OCI-LY3 (cell line): ENCODE data around the gene SYCN.

Experiments
- H2AFZ ChIP-seq: fragments of 200-600, 300-600 bp; shearing (Covaris generic); 2 replicates; pipeline ENCODE4 v1.6.0; 2014; ENCODE audit warnings: antibody characterized with exemption, low read depth, low read length
- H3K27ac ChIP-seq: fragments of 200-600, 300-600 bp; sonication (generic); 2 replicates; pipeline ENCODE4 v1.5.1; 2014; ENCODE audit warnings: mild to moderate bottlenecking, low read length, moderate library complexity, mixed read lengths
- H3K27me3 ChIP-seq: fragments of 200-600, 300-600 bp; sonication (generic); 2 replicates; pipeline ENCODE4 v1.6.1; 2014; ENCODE audit warnings: low read depth, low read length, mixed read lengths
- H3K36me3 ChIP-seq: fragments of 200-600, 300-600 bp; sonication (generic); replicated peaks from 2 replicates; pipeline ENCODE3; 2014; ENCODE audit warnings: low read depth, low read length, mixed read lengths
- H3K4me1 ChIP-seq: fragments of 300-600, 200-600 bp; sonication (generic); 2 replicates; pipeline ENCODE4 v1.6.1; 2014; ENCODE audit warnings: low read length, mixed read lengths
- H3K4me2 ChIP-seq: fragments of 200-600, 300-600 bp; sonication (generic); 2 replicates; pipeline ENCODE4 v1.6.1; 2014; ENCODE audit warnings: low read length, mixed read lengths
- H3K4me3 ChIP-seq: fragments of 300-600, 200-600 bp; sonication (generic); 2 replicates; pipeline ENCODE4 v1.5.1; 2014; ENCODE audit warnings: antibody characterized with exemption, mild to moderate bottlenecking, low read length, moderate library complexity
- H3K79me2 ChIP-seq: fragments of 300-600, 200-600 bp; shearing (Covaris generic); 2 replicates; pipeline ENCODE4 v1.6.1; 2014; ENCODE audit warnings: mild to moderate bottlenecking, low read length, mixed read lengths
- H3K9ac ChIP-seq: fragments of 300-600, 200-600 bp; shearing (Covaris generic); 2 replicates; pipeline ENCODE4 v1.6.0; 2014; ENCODE audit warnings: mild to moderate bottlenecking, low read length, moderate library complexity
- H3K9me3 ChIP-seq: fragments of 200-600, 300-600 bp; shearing (Covaris generic); 2 replicates; pipeline ENCODE4 v1.6.1; 2014; ENCODE audit warnings: low read length, mixed read lengths; ENCODE audit not compliant: insufficient read depth
- H4K20me1 ChIP-seq: fragments of 200-600, 300-600 bp; sonication (generic); 2 replicates; pipeline ENCODE4 v1.6.1; 2016; ENCODE audit warnings: low read length, mixed read lengths; ENCODE audit not compliant: insufficient read depth
- CTCF ChIP-seq: fragments of 200-600, 300-600 bp; sonication (generic); IDR thresholded peaks from 2 replicates; pipeline ENCODE4 v1.5.1; 2014; ENCODE audit warnings: antibody characterized with exemption, low read length, low read depth
- EZH2phosphoT487 ChIP-seq: fragments of 200-600 bp; shearing (Covaris generic); IDR thresholded peaks from 2 replicates; pipeline ENCODE4 v1.6.1; 2018; ENCODE audit warnings: antibody characterized with exemption, mixed run types, low read depth

SYCN gene

GRCh38 chr19:39157275-39157996 lies 46.6 kb downstream of the SYCN start:
- Histone ChIP-seq H4K20me1 (peaks cover 50% of the 10 kb centered on the region), H3K79me2 (no peaks in the 10 kb centered on the region; the same call in 1 of the 2 replicates)
- TF ChIP-seq CTCF (no peak), EZH2phosphoT487 (no peak)

GRCh38 chr19:39156326-39157230 lies 47.5 kb downstream of the SYCN start:
- Histone ChIP-seq H3K27me3 (no peaks in the 10 kb centered on the region), H3K27ac (no peak overlapping the region), H3K4me2 (no peak overlapping the region), H3K9ac (no peak overlapping the region), H3K4me1 (no peaks in the 10 kb centered on the region), H3K4me3 (no peak overlapping the region), H3K79me2 (no peaks in the 10 kb centered on the region; the same call in 1 of the 2 replicates), H3K9me3 (no peaks in the 10 kb centered on the region), H4K20me1 (peaks cover 52% of the 10 kb centered on the region), H3K36me3 (no peaks in the 10 kb centered on the region), H2AFZ (no peak overlapping the region)
- TF ChIP-seq CTCF (no peak), EZH2phosphoT487 (no peak)

More at GRCh38 chr19:39157275-39157996, 46.6 kb downstream of the SYCN start:
- H3K36me3 ChIP-seq: no peaks in the 10 kb centered on the region
- no peak overlapping the region for H3K9ac ChIP-seq
- H3K4me1 ChIP-seq: no peaks in the 10 kb centered on the region
- no peak overlapping the region for H3K4me2 ChIP-seq
- H3K9me3 ChIP-seq: no peaks in the 10 kb centered on the region
- H3K27me3 ChIP-seq: no peaks in the 10 kb centered on the region
- H3K27ac ChIP-seq: no peak overlapping the region
- H3K4me3 ChIP-seq: no peak overlapping the region
- H2AFZ ChIP-seq: no peak overlapping the region

- no peaks in the 10 kb centered on the region for H3K27me3 ChIP-seq
- H4K20me1 ChIP-seq: peaks cover 48% of the 10 kb centered on the region
- no peak overlapping the region for H3K27ac ChIP-seq
- H3K9me3 ChIP-seq: no peaks in the 10 kb centered on the region
- H3K9ac ChIP-seq: no peak overlapping the region
- TF ChIP-seq CTCF (no peak), EZH2phosphoT487 (no peak)
- no peak overlapping the region for H3K4me2 ChIP-seq
- no peak overlapping the region for H3K4me3 ChIP-seq
- H3K79me2 ChIP-seq: no peaks in the 10 kb centered on the region; the same call in 1 of the 2 replicates
- no peaks in the 10 kb centered on the region for H3K4me1 ChIP-seq
- no peak overlapping the region for H2AFZ ChIP-seq
- H3K36me3 ChIP-seq: no peaks in the 10 kb centered on the region
Measured at GRCh38 chr19:39155741-39156140, 48.3 kb downstream of the SYCN start.

GRCh38 chr19:39155114-39155700 lies 48.9 kb downstream of the SYCN start:
- H3K9me3 ChIP-seq: no peaks in the 10 kb centered on the region
- H3K79me2 ChIP-seq: no peaks in the 10 kb centered on the region; the same call in 1 of the 2 replicates
- peaks cover 45% of the 10 kb centered on the region for H4K20me1 ChIP-seq
- no peaks in the 10 kb centered on the region for H3K4me1 ChIP-seq
- no peak overlapping the region for H3K4me3 ChIP-seq
- H3K4me2 ChIP-seq: no peak overlapping the region
- no peak overlapping the region for H3K27ac ChIP-seq
- no peaks in the 10 kb centered on the region for H3K36me3 ChIP-seq
- H3K27me3 ChIP-seq: no peaks in the 10 kb centered on the region
- H2AFZ ChIP-seq: no peak overlapping the region
- TF ChIP-seq EZH2phosphoT487 (no peak), CTCF (no peak)
- H3K9ac ChIP-seq: no peak overlapping the region
